ENCODE measurements around the gene AHCYL2.

The AHCYL2 gene

DNA sequence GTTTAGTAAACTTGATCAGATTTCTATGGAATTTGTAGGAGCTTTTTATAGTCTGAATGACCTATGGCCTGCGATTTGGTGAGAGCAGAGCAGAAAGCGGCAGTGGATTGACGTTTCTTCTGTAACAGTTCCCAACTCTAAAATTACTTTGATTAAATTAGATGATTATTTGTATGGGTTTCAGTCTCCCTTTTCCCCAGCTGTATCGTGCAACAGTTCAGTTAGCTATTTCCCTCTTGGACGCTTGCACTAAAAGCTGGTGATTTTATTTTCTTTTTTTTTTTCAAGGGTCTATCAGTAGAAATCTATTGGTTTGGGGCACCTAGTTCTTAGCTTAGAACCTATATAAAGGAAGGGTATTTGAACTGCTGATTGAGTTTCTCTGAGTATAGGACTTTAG is 6.8 kb downstream of the AHCYL2 start:
- H2AFZ ChIP-seq (ENCODE audit: low read length), result no peak overlapping the region
- H3K27me3 ChIP-seq (ENCODE audit: insufficient read depth, low read length), result no peaks in the 10 kb centered on the region
- H4K20me1 ChIP-seq (ENCODE audit: insufficient read depth, low read length), result no peaks in the 10 kb centered on the region
- H3K79me2 ChIP-seq (ENCODE audit: insufficient read depth, low read length), result no peaks in the 10 kb centered on the region
- H3K9me2 ChIP-seq (ENCODE audit: low read depth, low read length), result no peaks in the 10 kb centered on the region
- no peaks in the 10 kb centered on the region for H3K9me3 ChIP-seq (ENCODE audit: low read length)
- H3K36me3 ChIP-seq (ENCODE audit: insufficient read depth, low read length), result no peaks in the 10 kb centered on the region
- H3K27ac ChIP-seq (ENCODE audit: low read depth, low read length, poor library complexity, severe bottlenecking), result no peak overlapping the region
- TF ChIP-seq, protein P1, sequence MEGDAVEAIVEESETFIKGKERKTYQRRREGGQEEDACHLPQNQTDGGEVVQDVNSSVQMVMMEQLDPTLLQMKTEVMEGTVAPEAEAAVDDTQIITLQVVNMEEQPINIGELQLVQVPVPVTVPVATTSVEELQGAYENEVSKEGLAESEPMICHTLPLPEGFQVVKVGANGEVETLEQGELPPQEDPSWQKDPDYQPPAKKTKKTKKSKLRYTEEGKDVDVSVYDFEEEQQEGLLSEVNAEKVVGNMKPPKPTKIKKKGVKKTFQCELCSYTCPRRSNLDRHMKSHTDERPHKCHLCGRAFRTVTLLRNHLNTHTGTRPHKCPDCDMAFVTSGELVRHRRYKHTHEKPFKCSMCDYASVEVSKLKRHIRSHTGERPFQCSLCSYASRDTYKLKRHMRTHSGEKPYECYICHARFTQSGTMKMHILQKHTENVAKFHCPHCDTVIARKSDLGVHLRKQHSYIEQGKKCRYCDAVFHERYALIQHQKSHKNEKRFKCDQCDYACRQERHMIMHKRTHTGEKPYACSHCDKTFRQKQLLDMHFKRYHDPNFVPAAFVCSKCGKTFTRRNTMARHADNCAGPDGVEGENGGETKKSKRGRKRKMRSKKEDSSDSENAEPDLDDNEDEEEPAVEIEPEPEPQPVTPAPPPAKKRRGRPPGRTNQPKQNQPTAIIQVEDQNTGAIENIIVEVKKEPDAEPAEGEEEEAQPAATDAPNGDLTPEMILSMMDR (IDR thresholded peaks at IDR 0.05; ENCODE audit: low read length), result no peak
- no peak for TF ChIP-seq EZH2 (IDR thresholded peaks at IDR 0.05; ENCODE audit: borderline replicate concordance, low read length)
- no peaks in the 10 kb centered on the region for H3K4me1 ChIP-seq (ENCODE audit: insufficient read depth, low read length, severe bottlenecking)
- H3K4me3 ChIP-seq (ENCODE audit: low read depth, low read length, poor library complexity, severe bottlenecking), result no peak overlapping the region
- H3K4me2 ChIP-seq (ENCODE audit: low read length), result no peak overlapping the region
- no peak overlapping the region for H3K9ac ChIP-seq (ENCODE audit: low read length)
- no peaks in the 10 kb centered on the region for H3F3A ChIP-seq (ENCODE audit: insufficient read depth, low read length)

DNA sequence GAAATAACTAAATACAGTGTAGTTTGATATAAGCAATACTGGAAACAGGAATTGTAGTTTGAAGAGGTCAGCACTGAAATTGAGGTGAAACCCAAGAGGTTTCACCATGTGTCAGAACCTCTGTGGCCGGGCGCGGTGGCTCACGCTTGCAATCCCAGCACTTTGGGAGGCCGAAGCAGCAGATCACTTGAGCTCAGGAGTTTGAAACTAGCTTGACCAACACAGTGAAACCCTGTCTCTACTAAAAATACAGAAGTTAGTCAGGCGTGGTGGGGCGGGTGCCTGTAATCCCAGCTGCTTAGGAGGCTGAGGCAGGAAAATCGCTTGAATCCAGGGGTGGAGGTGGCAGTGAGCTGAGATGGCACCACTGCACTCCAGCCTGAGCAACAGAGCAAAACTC is 13.7 kb downstream of the AHCYL2 start:
- Histone ChIP-seq H3K9me3 (ENCODE audit: low read length) (no peaks in the 10 kb centered on the region), H2AFZ (ENCODE audit: low read length) (no peak overlapping the region), H3K4me2 (ENCODE audit: low read length) (no peak overlapping the region), H3K79me2 (ENCODE audit: insufficient read depth, low read length) (no peaks in the 10 kb centered on the region), H4K20me1 (ENCODE audit: insufficient read depth, low read length) (no peaks in the 10 kb centered on the region), H3K27ac (ENCODE audit: low read depth, low read length, poor library complexity, severe bottlenecking) (no peak overlapping the region), H3K4me1 (ENCODE audit: insufficient read depth, low read length, severe bottlenecking) (no peaks in the 10 kb centered on the region), H3K9me2 (ENCODE audit: low read depth, low read length) (no peaks in the 10 kb centered on the region), H3F3A (ENCODE audit: insufficient read depth, low read length) (no peaks in the 10 kb centered on the region), H3K27me3 (ENCODE audit: insufficient read depth, low read length) (no peaks in the 10 kb centered on the region), H3K9ac (ENCODE audit: low read length) (no peak overlapping the region), H3K4me3 (ENCODE audit: low read depth, low read length, poor library complexity, severe bottlenecking) (no peak overlapping the region), H3K36me3 (ENCODE audit: insufficient read depth, low read length) (no peaks in the 10 kb centered on the region)
- TF ChIP-seq, protein P1 (IDR thresholded peaks at IDR 0.05; ENCODE audit: low read length), result no peak
- TF ChIP-seq EZH2 (IDR thresholded peaks at IDR 0.05; ENCODE audit: borderline replicate concordance, low read length), result no peak

DNA sequence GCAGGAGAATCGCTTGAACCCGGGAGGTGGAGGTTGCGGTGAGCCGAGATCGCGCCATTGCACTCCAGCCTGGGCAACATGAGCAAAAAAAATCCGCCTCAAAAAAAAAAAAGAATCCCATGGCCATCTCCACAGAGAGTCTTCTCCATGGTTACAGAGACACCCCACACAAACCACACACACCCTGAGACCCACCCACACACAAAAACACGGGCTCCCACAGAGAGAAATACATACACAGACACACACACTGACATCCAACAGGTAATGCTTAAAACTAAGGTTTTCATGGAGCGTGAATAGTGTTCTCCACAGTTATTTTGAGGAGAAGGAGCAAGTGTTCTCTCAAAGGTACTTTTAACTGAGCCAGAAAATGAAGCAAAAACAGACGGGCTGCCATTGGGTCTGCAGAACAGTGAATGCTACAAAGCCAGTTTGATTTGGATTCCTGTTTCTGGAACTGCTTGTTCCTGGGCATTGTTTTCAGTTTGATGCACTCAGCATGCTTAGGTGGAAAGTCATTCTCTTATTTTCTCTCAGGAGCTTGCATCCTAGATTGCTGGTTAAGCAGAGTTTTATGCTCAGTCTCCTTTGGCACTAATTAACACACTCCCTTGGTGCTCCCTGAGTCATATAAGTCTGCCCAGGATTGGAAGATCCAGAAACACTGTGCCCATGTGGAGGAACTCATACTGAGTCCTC is 15.4 kb downstream of the AHCYL2 start:
- no peak for TF ChIP-seq EZH2 (IDR thresholded peaks at IDR 0.05; ENCODE audit: borderline replicate concordance, low read length)
- Histone ChIP-seq H2AFZ (ENCODE audit: low read length) (no peak overlapping the region), H3K27ac (ENCODE audit: low read depth, low read length, poor library complexity, severe bottlenecking) (no peak overlapping the region), H3K4me3 (ENCODE audit: low read depth, low read length, poor library complexity, severe bottlenecking) (no peak overlapping the region), H3K9me2 (ENCODE audit: low read depth, low read length) (no peaks in the 10 kb centered on the region), H3K79me2 (ENCODE audit: insufficient read depth, low read length) (no peaks in the 10 kb centered on the region), H3K4me1 (ENCODE audit: insufficient read depth, low read length, severe bottlenecking) (no peaks in the 10 kb centered on the region), H3K36me3 (ENCODE audit: insufficient read depth, low read length) (no peaks in the 10 kb centered on the region), H3K9me3 (ENCODE audit: low read length) (no peaks in the 10 kb centered on the region), H3K4me2 (ENCODE audit: low read length) (no peak overlapping the region), H3F3A (ENCODE audit: insufficient read depth, low read length) (no peaks in the 10 kb centered on the region), H3K27me3 (ENCODE audit: insufficient read depth, low read length) (no peaks in the 10 kb centered on the region), H4K20me1 (ENCODE audit: insufficient read depth, low read length) (no peaks in the 10 kb centered on the region), H3K9ac (ENCODE audit: low read length) (no peak overlapping the region)

DNA sequence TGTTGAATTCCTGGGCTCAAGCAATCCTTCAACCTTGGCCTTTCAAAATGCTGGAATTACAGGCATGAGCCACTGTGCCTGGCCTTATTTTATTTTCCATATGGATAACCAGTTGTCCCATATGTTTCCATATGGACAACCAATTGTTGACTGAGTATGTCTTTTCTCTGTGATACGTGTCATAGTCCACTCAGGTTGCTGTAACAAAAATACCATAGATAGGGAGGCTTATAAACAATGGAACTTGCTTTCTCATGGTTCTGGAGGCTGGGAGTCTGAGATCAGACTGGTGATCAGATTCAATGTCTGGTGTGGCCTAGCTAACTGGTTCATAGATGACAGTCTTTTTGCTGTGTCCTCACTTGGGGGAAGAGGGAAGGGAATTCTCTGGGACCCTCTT is 19.4 kb downstream of the AHCYL2 start:
- Histone ChIP-seq H3K9ac (ENCODE audit: low read length) (no peak overlapping the region), H3F3A (ENCODE audit: insufficient read depth, low read length) (no peaks in the 10 kb centered on the region), H3K27me3 (ENCODE audit: insufficient read depth, low read length) (no peaks in the 10 kb centered on the region), H3K9me3 (ENCODE audit: low read length) (no peaks in the 10 kb centered on the region; the same call in 1 of the 2 replicates), H4K20me1 (ENCODE audit: insufficient read depth, low read length) (no peaks in the 10 kb centered on the region), H3K4me3 (ENCODE audit: low read depth, low read length, poor library complexity, severe bottlenecking) (no peak overlapping the region), H3K9me2 (ENCODE audit: low read depth, low read length) (no peaks in the 10 kb centered on the region), H3K36me3 (ENCODE audit: insufficient read depth, low read length) (no peaks in the 10 kb centered on the region), H3K27ac (ENCODE audit: low read depth, low read length, poor library complexity, severe bottlenecking) (no peak overlapping the region), H3K4me2 (ENCODE audit: low read length) (no peak overlapping the region), H2AFZ (ENCODE audit: low read length) (no peak overlapping the region), H3K79me2 (ENCODE audit: insufficient read depth, low read length) (no peaks in the 10 kb centered on the region), H3K4me1 (ENCODE audit: insufficient read depth, low read length, severe bottlenecking) (no peaks in the 10 kb centered on the region)
- TF ChIP-seq, protein P1 (IDR thresholded peaks at IDR 0.05; ENCODE audit: low read length), result no peak
- TF ChIP-seq EZH2 (IDR thresholded peaks at IDR 0.05; ENCODE audit: borderline replicate concordance, low read length), result no peak

Data from OCI-LY1 (cell line).